BE2C (cell line): ENCODE measurements around the gene ATG2B.
A peak's percentile ranks its signal among the peaks of the same experiment; 100 is the strongest.

Source experiments
- DNase-seq: peaks from one replicate; pipeline ENCODE4 v3.0.0-alpha.2; 2020
- H3K27me3 ChIP-seq: fragments of 250-450 bp; sonication (Bioruptor Pico); 2 replicates; pipeline ENCODE4 v1.5.1; 2020; ENCODE audit warnings: mild to moderate bottlenecking
- H3K36me3 ChIP-seq: fragments of 250-450 bp; sonication (Bioruptor Pico); 2 replicates; pipeline ENCODE4 v1.5.1; 2020; ENCODE audit warnings: mild to moderate bottlenecking
- H3K4me1 ChIP-seq: fragments of 250-450 bp; sonication (Bioruptor Pico); 2 replicates; pipeline ENCODE4 v1.5.1; 2020
- H3K4me3 ChIP-seq: 2 replicates; pipeline ENCODE4 v1.5.1; 2011; ENCODE audit warnings: low read depth, low read length
- H3K9me3 ChIP-seq: fragments of 250-450 bp; sonication (Bioruptor Pico); 2 replicates; pipeline ENCODE4 v1.5.1; 2020
- CTCF ChIP-seq: IDR thresholded peaks from 2 replicates; pipeline ENCODE4 v1.5.1; 2012; ENCODE audit warnings: mild to moderate bottlenecking, low read depth, low read length

ATG2B gene

GRCh38 chr14:96297997-96298515 is 65.1 kb downstream of the ATG2B start:
- H3K27me3 ChIP-seq, result no peaks in the 10 kb centered on the region
- H3K4me1 ChIP-seq, result peaks cover 6% of the 10 kb centered on the region

DNA sequence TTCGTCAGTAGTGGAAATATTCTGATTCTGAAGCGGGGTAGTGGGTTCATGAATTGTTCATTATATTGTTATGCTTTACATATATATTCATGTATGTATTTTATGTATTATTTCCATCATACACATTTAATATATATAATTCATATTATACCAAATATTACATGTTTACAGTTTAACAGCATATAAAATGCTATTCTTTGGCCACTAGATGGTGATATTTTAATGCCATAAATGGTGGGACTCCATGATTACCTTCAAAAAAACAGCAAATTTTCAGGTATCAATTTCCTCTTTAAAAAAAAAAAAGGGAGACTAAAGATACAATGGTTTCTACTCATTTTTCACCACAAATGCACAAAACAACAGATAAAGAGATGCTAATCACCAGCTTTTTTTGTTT is 66.1 kb downstream of the ATG2B start:
- Histone ChIP-seq H3K36me3 (peaks cover 6% of the 10 kb centered on the region), H3K27me3 (no peaks in the 10 kb centered on the region), H3K4me1 (peaks cover 6% of the 10 kb centered on the region), H3K9me3 (no peaks in the 10 kb centered on the region), H3K4me3 (no peak overlapping the region)
- DNase-seq, result no peak
- TF ChIP-seq CTCF, result peak; percentile 43; the same call in 1 of the 2 replicates

More at GRCh38 chr14:96297997-96298515, 65.1 kb downstream of the ATG2B start:
- DNase-seq, result no peak
- Histone ChIP-seq H3K4me3 (no peak overlapping the region), H3K9me3 (no peaks in the 10 kb centered on the region), H3K36me3 (peaks cover 6% of the 10 kb centered on the region)
- TF ChIP-seq CTCF, result no peak

DNA sequence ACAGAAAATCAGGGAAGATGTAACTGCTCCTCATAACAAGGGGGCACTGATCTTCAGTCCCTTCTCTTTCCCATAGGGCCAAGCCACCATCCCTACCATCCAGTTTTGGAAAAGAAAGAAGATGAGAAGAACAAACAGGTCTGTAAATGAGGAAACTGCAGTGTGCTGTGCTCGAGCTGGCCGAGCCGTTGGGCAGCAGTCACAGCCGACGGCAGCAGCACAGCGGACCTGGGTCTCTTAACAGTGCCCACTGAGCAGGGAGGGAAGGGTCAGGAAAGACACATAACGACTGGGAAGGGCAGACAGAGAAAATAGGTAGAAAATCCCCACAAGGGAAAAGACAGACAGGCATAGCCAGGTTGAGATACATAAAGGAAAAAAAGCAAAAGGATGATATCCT is 68.9 kb downstream of the ATG2B start:
- Histone ChIP-seq H3K36me3 (peaks cover 11% of the 10 kb centered on the region), H3K9me3 (no peaks in the 10 kb centered on the region), H3K4me1 (peaks cover under 1% of the 10 kb centered on the region; the same call in 1 of the 2 replicates), H3K4me3 (no peak overlapping the region), H3K27me3 (no peaks in the 10 kb centered on the region)
- TF ChIP-seq CTCF, result no peak
- no peak for DNase-seq

GRCh38 chr14:96287856-96288255 is 75.3 kb downstream of the ATG2B start:
- Histone ChIP-seq H3K27me3 (no peaks in the 10 kb centered on the region), H3K9me3 (no peaks in the 10 kb centered on the region), H3K4me1 (peaks cover 8% of the 10 kb centered on the region), H3K4me3 (no peak overlapping the region), H3K36me3 (peaks cover 11% of the 10 kb centered on the region; the same call in 1 of the 2 replicates)
- no peak for TF ChIP-seq CTCF
- no peak for DNase-seq

DNA sequence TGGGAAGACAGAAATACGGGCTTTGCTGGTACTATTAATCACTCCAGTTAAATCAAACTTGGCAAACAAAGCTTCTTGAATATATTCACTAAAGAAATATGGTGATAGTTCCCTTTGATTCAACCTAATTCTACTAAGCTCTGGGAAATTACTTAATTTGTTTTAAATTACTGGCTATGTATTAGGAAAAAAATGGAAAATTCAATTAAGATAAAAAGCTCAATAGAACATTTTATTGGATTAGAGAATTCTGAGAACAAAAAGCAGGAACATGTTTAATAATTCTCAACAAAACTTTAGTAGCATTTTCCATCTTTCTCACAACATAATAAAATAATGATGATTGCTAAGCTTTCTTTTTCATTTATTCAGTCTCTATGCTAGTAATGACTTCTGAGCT is 76.9 kb downstream of the ATG2B start:
- Histone ChIP-seq H3K4me3 (peak overlapping the region; percentile 42), H3K36me3 (peaks cover 11% of the 10 kb centered on the region; the same call in 1 of the 2 replicates), H3K27me3 (no peaks in the 10 kb centered on the region), H3K4me1 (peaks cover 16% of the 10 kb centered on the region), H3K9me3 (no peaks in the 10 kb centered on the region)
- no peak for TF ChIP-seq CTCF
- DNase-seq, result no peak

DNA sequence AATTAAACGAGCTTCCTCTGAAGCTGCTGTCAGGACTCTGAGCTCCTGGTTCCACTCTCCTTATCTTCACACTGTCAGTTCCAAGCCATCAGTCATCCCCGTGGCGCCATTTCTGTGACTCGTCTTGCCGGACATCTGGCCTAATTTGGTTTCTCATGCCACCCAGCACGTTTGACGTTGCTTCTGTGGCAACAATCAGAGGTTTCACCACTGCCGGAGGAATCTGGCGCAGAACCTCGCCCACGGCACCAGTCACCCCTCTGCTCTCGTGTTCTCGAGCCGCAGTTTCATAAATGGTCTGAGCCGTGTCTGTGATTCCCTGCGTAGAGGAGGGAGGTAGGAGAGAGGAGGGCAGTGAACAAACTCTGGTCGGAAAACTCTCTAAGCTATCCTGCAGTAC is 77.5 kb downstream of the ATG2B start:
- Histone ChIP-seq H3K4me1 (peaks cover 20% of the 10 kb centered on the region), H3K36me3 (peaks cover 11% of the 10 kb centered on the region; the same call in 1 of the 2 replicates), H3K9me3 (no peaks in the 10 kb centered on the region), H3K27me3 (no peaks in the 10 kb centered on the region), H3K4me3 (peak overlapping the region; percentile 42)
- no peak for TF ChIP-seq CTCF
- DNase-seq, result peak; percentile 89
